Kidney epithelial cell (primary cell): Measurements from ENCODE around the gene ARMS2. TPM values are rescaled to one million over a fixed set of nuclear protein-coding genes. Genes with fewer than 3 reads are reported as not detected.

ENCODE experiments used
- DNase-seq: peaks from one replicate; pipeline ENCODE4 v3.0.0-alpha.2; 2010; ENCODE audit warnings: low read depth
- H3K27me3 ChIP-seq: 2 replicates; pipeline ENCODE4 v1.6.0; 2011; ENCODE audit warnings: low read length; ENCODE audit not compliant: control insufficient read depth, insufficient read depth
- H3K36me3 ChIP-seq: 2 replicates; pipeline ENCODE4 v1.5.1; 2011; ENCODE audit warnings: low read length; ENCODE audit not compliant: control insufficient read depth, insufficient read depth
- H3K4me3 ChIP-seq: 2 replicates; pipeline ENCODE4 v1.5.1; 2011; ENCODE audit warnings: low read depth, mild to moderate bottlenecking, control low read depth, low read length
- CTCF ChIP-seq: IDR thresholded peaks from 2 replicates; pipeline ENCODE4 v1.5.1; 2011; ENCODE audit warnings: mild to moderate bottlenecking, moderate library complexity, low read length, control low read depth, inconsistent platforms; ENCODE audit not compliant: insufficient read depth, poor library complexity, severe bottlenecking
- total RNA-seq: library from RNA; depleted of rRNA; stranded (reverse); fragments of >200 nt; gene quantifications from 2 replicates; pipeline ENCODE4 v1.2.3, GENCODE V29; 2015

ARMS2 gene, protein sequence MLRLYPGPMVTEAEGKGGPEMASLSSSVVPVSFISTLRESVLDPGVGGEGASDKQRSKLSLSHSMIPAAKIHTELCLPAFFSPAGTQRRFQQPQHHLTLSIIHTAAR
- not detected in 2 replicates for total RNA-seq

- TF ChIP-seq CTCF = no peak
- H3K27me3 ChIP-seq = no peaks in the 10 kb centered on the region
- H3K36me3 ChIP-seq = no peaks in the 10 kb centered on the region
- no peak within 1 kb of the TSS for H3K4me3 ChIP-seq
- DNase-seq = no peak
These were observed at the start of gene ARMS2 for GRCh38 chr10:122454603-122455080. Gene ARMS2 (plus strand): TSS chr10:122454653. CDS start chr10:122454728, 75 bp downstream.

- Histone ChIP-seq H3K4me3 (no peak overlapping the region), H3K27me3 (no peaks in the 10 kb centered on the region), H3K36me3 (peaks cover 2% of the 10 kb centered on the region)
- no peak for DNase-seq
- no peak for TF ChIP-seq CTCF
These were observed 46.9 kb upstream of the ARMS2 start for GRCh38 chr10:122407375-122408125.

DNA sequence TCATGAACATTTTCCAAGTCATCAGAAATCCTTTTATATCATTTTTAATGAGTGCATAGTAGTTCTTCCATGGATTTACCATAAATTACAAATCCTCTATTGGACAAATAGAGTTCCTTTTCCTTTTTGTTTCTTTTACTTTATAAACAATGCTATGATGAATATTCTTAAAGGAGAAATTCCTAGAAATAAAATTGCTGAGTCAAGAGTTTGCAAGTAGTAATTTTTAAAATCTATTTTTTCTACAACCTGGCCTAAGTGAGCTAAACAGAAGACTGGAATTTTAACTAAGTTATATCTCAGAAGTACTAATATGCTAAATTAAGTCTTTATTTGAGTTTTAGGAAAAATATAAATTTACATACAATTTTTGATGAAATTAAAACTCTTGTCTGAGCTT, 41.1 kb upstream of the ARMS2 start:
- Histone ChIP-seq H3K4me3 (no peak overlapping the region), H3K36me3 (peaks cover 4% of the 10 kb centered on the region), H3K27me3 (no peaks in the 10 kb centered on the region)
- TF ChIP-seq CTCF = no peak
- DNase-seq = no peak

DNA sequence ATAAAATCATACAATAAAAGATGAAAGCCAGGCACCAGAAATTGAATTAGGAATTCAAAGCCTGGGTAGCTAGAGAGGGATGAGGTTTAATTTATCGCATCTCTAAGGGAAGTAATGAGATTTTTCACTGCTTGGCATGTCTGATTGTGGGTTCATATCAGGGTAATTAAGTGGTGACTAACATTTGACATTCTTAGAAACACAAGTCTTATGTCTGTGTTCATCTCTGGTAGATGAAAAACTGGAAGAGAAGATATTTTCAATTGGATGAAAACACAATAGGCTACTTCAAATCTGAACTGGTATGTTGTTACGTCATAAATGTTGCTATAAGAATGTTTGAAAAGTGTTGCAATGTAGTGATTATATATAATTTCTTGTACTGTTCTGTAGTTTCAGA, 36.8 kb upstream of the ARMS2 start:
- Histone ChIP-seq H3K4me3 (no peak overlapping the region), H3K36me3 (peaks cover 2% of the 10 kb centered on the region), H3K27me3 (no peaks in the 10 kb centered on the region)
- DNase-seq = no peak
- no peak for TF ChIP-seq CTCF

DNA sequence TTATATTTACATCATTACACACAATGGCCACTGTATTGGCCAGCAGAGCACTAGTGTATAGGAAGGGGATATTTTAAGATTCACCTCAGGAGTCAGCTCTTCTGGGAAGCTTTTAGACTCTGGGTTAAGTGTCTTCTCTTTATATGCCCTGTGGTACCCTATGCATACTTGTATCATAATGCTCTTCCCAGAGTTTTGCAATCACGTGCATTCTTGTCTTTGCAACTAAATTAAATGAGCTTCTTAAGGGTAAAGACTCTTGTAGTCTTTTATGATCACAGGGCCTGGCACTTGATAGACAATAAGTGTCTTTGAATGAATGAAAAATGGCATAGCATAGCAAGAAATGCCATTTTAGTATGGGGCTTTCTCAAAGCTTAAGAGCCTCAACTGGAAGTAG, 35.4 kb upstream of the ARMS2 start:
- peaks cover 2% of the 10 kb centered on the region for H3K36me3 ChIP-seq
- TF ChIP-seq CTCF = no peak
- H3K27me3 ChIP-seq = no peaks in the 10 kb centered on the region
- DNase-seq = no peak
- H3K4me3 ChIP-seq = no peak overlapping the region
